Sigmoid colon (tissue), 7 donors: ENCODE results near the gene AP3B1. TPM values are rescaled to one million over a fixed set of nuclear protein-coding genes. Genes with fewer than 3 reads are reported as not detected.

Source experiments
- DNase-seq: peaks from one replicate; pipeline ENCODE4 v3.0.0-alpha.2; 2019
- H3K27ac ChIP-seq, 4 donors: fragments of 200-600 bp; sonication (generic); one replicate each; pipeline ENCODE4 v1.5.1; 2016 to 2019; ENCODE audit warnings: mild to moderate bottlenecking in 1 of 4
- H3K27me3 ChIP-seq, 3 donors: fragments of 200-600 bp; sonication (generic); one replicate each; pipeline ENCODE4 v1.5.1; 2019; ENCODE audit warnings: mild to moderate bottlenecking in 1 of 3
- H3K36me3 ChIP-seq, 4 donors: fragments of 200-600 bp; sonication (generic); one replicate each; pipeline ENCODE4 v1.5.1; 2016 to 2019
- H3K4me1 ChIP-seq, 4 donors: fragments of 200-600 bp; sonication (generic); one replicate each; pipeline ENCODE4 v1.5.1; 2017 to 2019
- H3K4me3 ChIP-seq, 4 donors: fragments of 200-600 bp; sonication (generic); one replicate each; pipeline ENCODE4 v1.5.1; 2017 to 2019; ENCODE audit warnings: mild to moderate bottlenecking in 2 of 4, moderate library complexity in 1 of 4
- H3K9me3 ChIP-seq, 4 donors: fragments of 200-600 bp in 3 of 4; sonication (generic) in 3 of 4; one replicate each; pipeline versions ENCODE4 v1.5.1 to v1.6.1; 2013 to 2019
- EP300 ChIP-seq, 4 donors: sonication (generic); formaldehyde crosslinking; IDR thresholded peaks; one replicate each; pipeline ENCODE4 v1.6.1; 2017; ENCODE audit warnings: antibody characterized with exemption in 4 of 4
- POLR2A ChIP-seq, 2 donors: fragments of 450-650 bp; IDR thresholded peaks; one replicate each; pipeline ENCODE4 v1.6.1; 2016; ENCODE audit warnings: antibody characterized with exemption in 2 of 2, mild to moderate bottlenecking in 2 of 2, moderate library complexity in 2 of 2
- POLR2AphosphoS5 ChIP-seq, 4 donors: sonication (generic); formaldehyde crosslinking; IDR thresholded peaks; one replicate each; pipeline ENCODE4 v1.6.1; 2017; ENCODE audit warnings: antibody characterized with exemption in 4 of 4
- WGBS, 2 donors: extraction: QIAGEN DNeasy Blood & Tissue Kit; methylation state at CpG; one replicate each; pipeline ENCODE4 v1.1.7; 2013; 5-methylcytosine and 5-hydroxymethylcytosine counted together
- intact Hi-C: fragments of 100-400 bp; cut with DNase I; formaldehyde crosslinking; loops from one replicate; pipeline ENCODE4 v1.15.1; 2023
- polyA plus RNA-seq, 3 donors: library from polyadenylated mRNA; stranded (reverse); fragments of 200-250 nt; gene quantifications; one replicate each; pipeline ENCODE4 v1.2.3, GENCODE V29; 2013
- total RNA-seq, 4 donors: library from RNA; depleted of rRNA; stranded (reverse); fragments of >200 nt; gene quantifications; one replicate each; pipeline ENCODE4 v1.1.0, GENCODE V29; 2016
- TF ChIP-seq, protein P1 (sequence below), 4 experiments: fragments of 450-650 bp in 3 of 4; fragments of 200-600 bp in 1 of 4; IDR thresholded peaks; one replicate each; pipeline ENCODE4 v1.5.1; 2016 to 2019; ENCODE audit warnings: antibody characterized with exemption in 4 of 4, mild to moderate bottlenecking in 3 of 4, moderate library complexity in 2 of 4
- donor health status: healthy with polysubstance abuse.
- donor health status: Bipolar disorder and iron deficiency.
- donor health status: healthy.

The AP3B1 gene
- total and polyA plus RNA-seq, 7 donors = 26.8 to 48.2 (median 35.1) TPM

GRCh38 chr5:78287169-78287568 lies 7.3 kb downstream of the AP3B1 start:
- intact Hi-C loops = no loop called here
- Histone ChIP-seq H3K27ac (no peak overlapping the region), H3K4me3 (no peak overlapping the region), H3K9me3 (no peaks in the 10 kb centered on the region), H3K27me3 (no peaks in the 10 kb centered on the region), H3K36me3 (no peaks in the 10 kb centered on the region), H3K4me1 (peaks cover 0 to 15% (median 6%) of the 10 kb centered on the region in 4 donors)
- DNase-seq = no peak
- TF ChIP-seq POLR2A (IDR thresholded peaks at IDR 0.05) (no peak), POLR2AphosphoS5 (IDR thresholded peaks at IDR 0.05) (no peak), EP300 (IDR thresholded peaks at IDR 0.05) (no peak)
- TF ChIP-seq, protein P1, sequence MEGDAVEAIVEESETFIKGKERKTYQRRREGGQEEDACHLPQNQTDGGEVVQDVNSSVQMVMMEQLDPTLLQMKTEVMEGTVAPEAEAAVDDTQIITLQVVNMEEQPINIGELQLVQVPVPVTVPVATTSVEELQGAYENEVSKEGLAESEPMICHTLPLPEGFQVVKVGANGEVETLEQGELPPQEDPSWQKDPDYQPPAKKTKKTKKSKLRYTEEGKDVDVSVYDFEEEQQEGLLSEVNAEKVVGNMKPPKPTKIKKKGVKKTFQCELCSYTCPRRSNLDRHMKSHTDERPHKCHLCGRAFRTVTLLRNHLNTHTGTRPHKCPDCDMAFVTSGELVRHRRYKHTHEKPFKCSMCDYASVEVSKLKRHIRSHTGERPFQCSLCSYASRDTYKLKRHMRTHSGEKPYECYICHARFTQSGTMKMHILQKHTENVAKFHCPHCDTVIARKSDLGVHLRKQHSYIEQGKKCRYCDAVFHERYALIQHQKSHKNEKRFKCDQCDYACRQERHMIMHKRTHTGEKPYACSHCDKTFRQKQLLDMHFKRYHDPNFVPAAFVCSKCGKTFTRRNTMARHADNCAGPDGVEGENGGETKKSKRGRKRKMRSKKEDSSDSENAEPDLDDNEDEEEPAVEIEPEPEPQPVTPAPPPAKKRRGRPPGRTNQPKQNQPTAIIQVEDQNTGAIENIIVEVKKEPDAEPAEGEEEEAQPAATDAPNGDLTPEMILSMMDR (IDR thresholded peaks at IDR 0.05) = no peak

- Histone ChIP-seq H3K27ac (no peak overlapping the region), H3K36me3 (no peaks in the 10 kb centered on the region), H3K9me3 (no peaks in the 10 kb centered on the region), H3K4me1 (peaks cover 0 to 11% (median 6%) of the 10 kb centered on the region in 4 donors), H3K27me3 (no peaks in the 10 kb centered on the region), H3K4me3 (no peak overlapping the region)
- intact Hi-C loops = no loop called here
- TF ChIP-seq, protein P1 (IDR thresholded peaks at IDR 0.05) = no peak
- no peak for TF ChIP-seq POLR2A (IDR thresholded peaks at IDR 0.05)
- TF ChIP-seq POLR2AphosphoS5 (IDR thresholded peaks at IDR 0.05) = no peak
- TF ChIP-seq EP300 (IDR thresholded peaks at IDR 0.05) = no peak
- WGBS, 2 donors = 95 to 97% methylated on average over 1 of the region's 1 CpG
- DNase-seq = no peak
Measured at GRCh38 chr5:78286290-78286689, 8.2 kb downstream of the AP3B1 start.

DNA sequence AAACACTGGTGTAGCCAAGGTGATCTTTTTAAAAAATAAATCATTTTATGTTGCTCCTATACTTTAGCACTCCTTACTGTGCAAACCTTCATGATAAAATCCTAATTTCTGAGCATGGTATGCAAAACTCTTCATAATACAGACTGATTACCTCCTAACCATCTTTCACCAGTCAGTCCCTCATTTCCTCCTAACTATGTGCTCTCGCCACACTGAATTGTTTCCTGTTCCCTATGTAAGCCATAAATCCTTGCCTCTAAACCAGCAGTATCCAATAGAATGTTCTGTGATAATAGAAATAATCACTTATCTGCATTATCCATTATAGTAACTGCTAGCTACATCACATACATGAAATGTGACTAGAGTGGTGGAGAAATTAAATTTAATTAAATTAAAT lies 10.7 kb downstream of the AP3B1 start:
- Histone ChIP-seq H3K36me3 (no peaks in the 10 kb centered on the region), H3K27me3 (no peaks in the 10 kb centered on the region), H3K9me3 (no peaks in the 10 kb centered on the region), H3K27ac (no peak overlapping the region), H3K4me1 (peaks cover 0 to 11% (median 4%) of the 10 kb centered on the region in 4 donors), H3K4me3 (no peak overlapping the region)
- DNase-seq = no peak
- TF ChIP-seq POLR2A (IDR thresholded peaks at IDR 0.05) = no peak
- no peak for TF ChIP-seq EP300 (IDR thresholded peaks at IDR 0.05)
- TF ChIP-seq, protein P1 (IDR thresholded peaks at IDR 0.05) = no peak
- TF ChIP-seq POLR2AphosphoS5 (IDR thresholded peaks at IDR 0.05) = no peak
- intact Hi-C loops = no loop called here
- WGBS, 2 donors = 44 to 74% methylated on average over 1 of the region's 1 CpG

- DNase-seq = no peak
- Histone ChIP-seq H3K27me3 (no peaks in the 10 kb centered on the region), H3K27ac (no peak overlapping the region), H3K4me3 (no peak overlapping the region), H3K9me3 (no peaks in the 10 kb centered on the region), H3K4me1 (peaks cover 0 to 9% (median 4%) of the 10 kb centered on the region in 4 donors), H3K36me3 (no peaks in the 10 kb centered on the region)
- intact Hi-C loops = no loop called here
- 24 to 73% methylated on average over 4 of the region's 4 CpGs for WGBS, 2 donors
- TF ChIP-seq POLR2AphosphoS5 (IDR thresholded peaks at IDR 0.05) = no peak
- no peak for TF ChIP-seq EP300 (IDR thresholded peaks at IDR 0.05)
- TF ChIP-seq POLR2A (IDR thresholded peaks at IDR 0.05) = no peak
- TF ChIP-seq, protein P1 (IDR thresholded peaks at IDR 0.05) = no peak
Measured at GRCh38 chr5:78283105-78283504, 11.4 kb downstream of the AP3B1 start.

GRCh38 chr5:78280261-78280660 lies 14.2 kb downstream of the AP3B1 start:
- Histone ChIP-seq H3K36me3 (no peaks in the 10 kb centered on the region), H3K4me3 (no peak overlapping the region), H3K4me1 (peaks cover 0 to 5% (median 0%) of the 10 kb centered on the region in 4 donors), H3K27me3 (no peaks in the 10 kb centered on the region), H3K27ac (no peak overlapping the region), H3K9me3 (no peaks in the 10 kb centered on the region)
- TF ChIP-seq POLR2A (IDR thresholded peaks at IDR 0.05) (no peak), EP300 (IDR thresholded peaks at IDR 0.05) (no peak), POLR2AphosphoS5 (IDR thresholded peaks at IDR 0.05) (no peak)
- TF ChIP-seq, protein P1 (IDR thresholded peaks at IDR 0.05) = no peak
- intact Hi-C loops = no loop called here
- 77 to 83% methylated on average over 2 of the region's 2 CpGs for WGBS, 2 donors
- DNase-seq = no peak
